ENCODE results near the gene UBC. TPM values are rescaled to one million over a fixed set of nuclear protein-coding genes. Genes with fewer than 3 reads are reported as not detected.
"Not testable (repeated sequence)": the region's sequence is repeated elsewhere in the genome, so short reads cannot be mapped to it uniquely, and the experiment has no call there.

UBC gene
- total RNA-seq, 1 experiment from 2014 or later: 523 TPM

GRCh38 chr12:124901003-124901402 is 13.4 kb downstream of the UBC start:
- TF ChIP-seq CTCF (conservative IDR thresholded peaks at IDR 0.05): no peak
- H3K18ac ChIP-seq (ENCODE audit: insufficient read length, low read depth, low read length): no peak overlapping the region
- no peaks in the 10 kb centered on the region for H3K27me3 ChIP-seq (ENCODE audit: insufficient read depth, low read length)
- H2BK5ac ChIP-seq (ENCODE audit: insufficient read length, low read length): no peak overlapping the region
- DNase-seq: no peak
- no peak overlapping the region for H2BK120ac ChIP-seq (ENCODE audit: low read depth, low read length, poor library complexity, severe bottlenecking)
- H2AFZ ChIP-seq (ENCODE audit: low read length): no peak overlapping the region
- no peak overlapping the region for H4K8ac ChIP-seq (replicated peaks; ENCODE audit: insufficient read length, low read depth, low read length)
- H4K5ac ChIP-seq (ENCODE audit: insufficient read length, low read depth, low read length): no peak overlapping the region
- no peaks in the 10 kb centered on the region for H4K20me1 ChIP-seq (ENCODE audit: control insufficient read depth, insufficient read depth, insufficient read length)
- no peak overlapping the region for H3K14ac ChIP-seq (ENCODE audit: insufficient read depth, low read length)
- no peaks in the 10 kb centered on the region for H3K9me3 ChIP-seq (ENCODE audit: control insufficient read depth, low read depth, low read length)
- no CpG with 5 or more reads among the region's 3 CpGs for WGBS (ENCODE audit: extremely low coverage, insufficient read length, low lambda C conversion rate)
- no peak overlapping the region for H2BK20ac ChIP-seq (ENCODE audit: low read depth, low read length, poor library complexity, severe bottlenecking)
- Mint-ChIP-seq H3K4me1 (peaks cover 8 to 13% of the 10 kb centered on the region in 2 experiments), H3K4me3 (no peak overlapping the region), H3K27ac (no peak overlapping the region), H3K27me3 (ENCODE audit: low read depth) (no peaks in the 10 kb centered on the region; the same call in 1 of the 2 replicates), H3K9me3 (peaks cover 0 to 4% of the 10 kb centered on the region in 2 experiments; a peak in 3 of 5 replicates), H3K36me3 (ENCODE audit: insufficient read depth in 1 of 3, low read depth in 3 of 3) (no peaks in the 10 kb centered on the region)
- no peak overlapping the region for H3K23ac ChIP-seq (ENCODE audit: insufficient read length, low read depth, low read length)
- H3K9ac ChIP-seq (ENCODE audit: extremely low read depth, insufficient read length, low read length): no peak overlapping the region
- no peak overlapping the region for H2BK12ac ChIP-seq (ENCODE audit: insufficient read length, low read depth, low read length)
- no peaks in the 10 kb centered on the region for H3K79me1 ChIP-seq (ENCODE audit: insufficient read depth, low read depth, low read length, poor library complexity, severe bottlenecking)
- no peak overlapping the region for H3K56ac ChIP-seq (ENCODE audit: insufficient read length, low read depth, low read length)
- H3K4me2 ChIP-seq (ENCODE audit: insufficient read depth, insufficient read length, low read length): no peak overlapping the region
- H2BK15ac ChIP-seq (ENCODE audit: low read depth, low read length): no peak overlapping the region
- no peak overlapping the region for H4K91ac ChIP-seq (ENCODE audit: insufficient read length, low read depth, low read length)
- no peaks in the 10 kb centered on the region for H3K23me2 ChIP-seq (ENCODE audit: insufficient read length, low read depth, low read length, poor library complexity, severe bottlenecking)
- no peak overlapping the region for H3K27ac ChIP-seq (ENCODE audit: insufficient read length, low read depth, low read length)
- H3K4ac ChIP-seq (ENCODE audit: low read depth, low read length): no peak overlapping the region
- no peaks in the 10 kb centered on the region for H3K79me2 ChIP-seq (ENCODE audit: insufficient read depth, low read length)
- H3K4me1 ChIP-seq (ENCODE audit: insufficient read depth, low read length): no peaks in the 10 kb centered on the region
- no peak overlapping the region for H3T11ph ChIP-seq (ENCODE audit: low read length)
- no peak overlapping the region for H2AK5ac ChIP-seq (ENCODE audit: insufficient read length, low read length)

- H3K79me1 ChIP-seq (ENCODE audit: insufficient read depth, low read depth, low read length, poor library complexity, severe bottlenecking); H3K36me3 Mint-ChIP-seq (ENCODE audit: insufficient read depth in 1 of 3, low read depth in 3 of 3): not testable (repeated sequence)
- WGBS (ENCODE audit: extremely low coverage, insufficient read length, low lambda C conversion rate): no CpG with 5 or more reads among the region's 8 CpGs
Observed at GRCh38 chr12:124900345-124900795, 14.1 kb downstream of the UBC start.

More at GRCh38 chr12:124900345-124900795, 14.1 kb downstream of the UBC start:
- not testable (repeated sequence) for H2BK120ac ChIP-seq (ENCODE audit: low read depth, low read length, poor library complexity, severe bottlenecking); H4K8ac ChIP-seq (replicated peaks; ENCODE audit: insufficient read length, low read depth, low read length); H4K91ac ChIP-seq (ENCODE audit: insufficient read length, low read depth, low read length); H2BK20ac ChIP-seq (ENCODE audit: low read depth, low read length, poor library complexity, severe bottlenecking); H3K9me3 Mint-ChIP-seq; H3K27ac ChIP-seq (ENCODE audit: insufficient read length, low read depth, low read length); H3K9ac ChIP-seq (ENCODE audit: extremely low read depth, insufficient read length, low read length); H3K27me3 ChIP-seq (ENCODE audit: insufficient read depth, low read length); H2BK12ac ChIP-seq (ENCODE audit: insufficient read length, low read depth, low read length); H3K4me3 Mint-ChIP-seq; H2AK5ac ChIP-seq (ENCODE audit: insufficient read length, low read length); H3K14ac ChIP-seq (ENCODE audit: insufficient read depth, low read length); H2BK5ac ChIP-seq (ENCODE audit: insufficient read length, low read length); H3K4ac ChIP-seq (ENCODE audit: low read depth, low read length); H3K27me3 Mint-ChIP-seq (ENCODE audit: low read depth); H3K18ac ChIP-seq (ENCODE audit: insufficient read length, low read depth, low read length); DNase-seq; H3K79me2 ChIP-seq (ENCODE audit: insufficient read depth, low read length); H2AFZ ChIP-seq (ENCODE audit: low read length); H3T11ph ChIP-seq (ENCODE audit: low read length); H3K23me2 ChIP-seq (ENCODE audit: insufficient read length, low read depth, low read length, poor library complexity, severe bottlenecking); H4K20me1 ChIP-seq (ENCODE audit: control insufficient read depth, insufficient read depth, insufficient read length); H3K4me1 ChIP-seq (ENCODE audit: insufficient read depth, low read length); H3K27ac Mint-ChIP-seq; H2BK15ac ChIP-seq (ENCODE audit: low read depth, low read length); H3K56ac ChIP-seq (ENCODE audit: insufficient read length, low read depth, low read length); H3K4me2 ChIP-seq (ENCODE audit: insufficient read depth, insufficient read length, low read length); H3K23ac ChIP-seq (ENCODE audit: insufficient read length, low read depth, low read length); H4K5ac ChIP-seq (ENCODE audit: insufficient read length, low read depth, low read length); H3K9me3 ChIP-seq (ENCODE audit: control insufficient read depth, low read depth, low read length)
- H3K4me1 Mint-ChIP-seq: peaks cover 8 to 13% of the 10 kb centered on the region in 2 experiments

All from H9 (cell line).